GM12801 (cell line): Measurements from ENCODE around the gene GMEB2.

ENCODE experiments used
- CTCF ChIP-seq: IDR thresholded peaks from one replicate; pipeline ENCODE4 v1.5.1; 2011; ENCODE audit warnings: control low read depth; ENCODE audit not compliant: insufficient read length; ENCODE audit errors: extremely low read depth

The GMEB2 gene

GRCh38 chr20:63645218-63645617 lies 18.3 kb upstream of the GMEB2 start:
- TF ChIP-seq CTCF, result no peak

DNA sequence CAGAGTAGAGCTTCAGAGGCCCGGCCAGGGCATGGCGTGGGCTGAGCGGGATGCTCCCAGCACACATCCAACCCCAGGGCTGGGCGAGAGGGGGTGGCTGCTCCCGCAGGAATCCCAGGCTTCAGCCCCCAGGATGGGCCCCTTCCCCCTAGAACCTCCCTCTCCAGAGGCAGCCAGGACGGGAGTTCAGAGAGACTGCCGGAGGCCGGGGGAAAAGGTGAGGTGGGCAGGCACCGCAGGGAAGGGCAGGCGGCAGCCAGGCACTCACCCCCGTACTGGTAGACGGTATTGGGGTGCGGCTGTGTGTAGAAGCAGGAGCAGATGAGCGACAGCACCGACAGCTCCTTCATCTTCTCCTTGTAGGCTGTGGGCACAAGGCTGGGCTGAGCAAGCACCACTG lies 17.0 kb upstream of the GMEB2 start:
- TF ChIP-seq CTCF, result no peak

DNA sequence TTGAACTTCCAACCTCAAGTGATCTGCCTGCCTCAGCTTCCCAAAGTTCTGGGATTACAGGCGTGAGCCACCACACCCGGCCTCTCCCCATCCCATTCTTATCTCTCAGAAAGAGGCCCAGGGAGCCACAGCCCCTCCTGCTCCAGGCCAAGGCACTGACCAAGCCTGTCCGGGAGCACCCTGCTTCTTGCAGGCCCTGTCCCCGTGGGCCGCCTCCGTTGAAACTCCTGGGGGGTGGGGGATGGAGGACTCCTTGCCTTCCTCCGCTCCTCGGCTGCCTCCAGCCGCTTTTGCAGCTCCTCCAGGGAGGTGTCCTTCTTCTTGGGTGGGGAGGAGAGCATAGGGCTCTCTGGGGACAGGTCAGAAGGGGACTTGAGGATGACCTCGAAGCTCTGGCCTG lies 16.6 kb upstream of the GMEB2 start:
- no peak for TF ChIP-seq CTCF

- no peak for TF ChIP-seq CTCF
Measured at GRCh38 chr20:63642527-63643247, 15.8 kb upstream of the GMEB2 start.

GRCh38 chr20:63641792-63642523 lies 15.1 kb upstream of the GMEB2 start:
- no peak for TF ChIP-seq CTCF

DNA sequence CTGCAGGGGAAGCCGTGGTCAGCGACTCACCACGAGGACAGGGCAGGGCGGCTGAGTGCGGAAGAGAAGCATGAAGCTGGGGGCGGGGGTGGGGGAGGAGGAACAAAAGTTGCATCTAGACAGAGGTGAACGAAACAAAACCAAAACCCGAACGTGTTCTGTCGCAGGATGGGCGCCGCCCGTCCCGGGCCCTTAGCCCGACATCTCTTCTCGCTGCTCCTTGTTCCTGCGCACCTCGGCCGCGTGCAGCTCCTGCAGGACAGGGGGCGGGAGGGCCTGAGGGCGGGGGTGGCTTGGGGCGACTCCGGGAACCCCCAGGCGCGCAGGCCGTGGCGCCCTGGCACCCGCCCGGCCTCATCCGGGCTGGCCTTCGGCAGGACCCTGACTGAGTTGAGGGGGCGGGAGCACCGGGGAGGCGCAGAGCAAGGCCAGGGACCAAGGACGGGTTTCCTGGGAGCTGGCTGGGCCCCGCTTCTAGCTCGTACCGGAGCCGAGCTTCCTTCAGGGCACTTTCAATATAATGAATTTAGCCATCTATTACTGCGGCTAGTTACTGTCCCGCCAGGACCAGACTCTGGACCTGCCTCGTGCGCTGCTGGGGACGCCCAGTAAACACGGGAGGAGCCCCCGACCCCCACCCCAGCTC lies 14.4 kb upstream of the GMEB2 start:
- no peak for TF ChIP-seq CTCF

DNA sequence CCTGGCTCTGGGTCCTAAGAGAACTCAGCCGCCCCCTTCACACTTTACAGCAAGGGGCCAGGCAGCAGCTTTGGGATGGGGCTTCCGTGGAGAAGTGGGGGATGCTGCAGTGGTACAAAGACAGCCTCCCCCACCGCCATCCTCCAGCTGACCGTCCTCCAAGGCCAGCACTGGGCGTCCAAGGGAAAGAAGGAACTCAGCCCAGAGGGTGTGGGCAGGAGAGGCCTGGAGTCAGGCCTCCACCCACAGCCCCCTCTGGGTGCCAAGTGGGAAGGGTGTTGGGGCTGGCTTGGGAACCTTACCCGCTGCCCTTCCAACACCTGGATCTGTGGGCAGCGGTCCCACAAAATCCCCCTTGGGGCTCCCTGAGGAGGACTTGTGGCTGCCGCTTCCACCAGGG lies 13.2 kb upstream of the GMEB2 start:
- no peak for TF ChIP-seq CTCF
